K562 (cell line): ENCODE results near the gene ACAD8. TPM values are rescaled to one million over a fixed set of nuclear protein-coding genes. Genes with fewer than 3 reads are reported as not detected.
"Not testable (repeated sequence)": the region's sequence is repeated elsewhere in the genome, so short reads cannot be mapped to it uniquely, and the experiment has no call there.

ENCODE experiments used
- ATAC-seq: fragments of 200-7000 bp; cut with Tn5 transposase; 3 replicates; pipeline ENCODE4 v1.9.1; 2020; ENCODE audit warnings: moderate library complexity
- BruUV-seq: library from RNA; stranded (reverse); fragments of 400-500 nt; replicated peaks from 2 replicates; lab custom pipeline; 2021; lab: Mats Ljungman, UMichigan
- CTCF ChIA-PET: fragments of 300-600 bp; formaldehyde crosslinking; extraction: SDS; loops from one replicate; lab custom pipeline; 2021; ENCODE audit warnings: low intra/inter-chr PET ratio; lab: Yijun Ruan, JAX
- POLR2A ChIA-PET: fragments of 300-600, 350-650 bp; sonication (Branson Sonifier 250); formaldehyde crosslinking; extraction: SDS; loops from one replicate; lab custom pipeline; 2021; ENCODE audit warnings: antibody characterized with exemption, inconsistent platforms; lab: Yijun Ruan, JAX
- DNase-seq, 4 experiments: peaks; one replicate each; pipeline versions ENCODE4 v3.0.0 to v3.0.0-alpha.2; 2011 to 2018; ENCODE audit warnings: low spot score in 3 of 4, mixed read lengths in 3 of 4; ENCODE audit errors: extremely low read depth in 1 of 4
- FAIRE-seq: peaks from 2 replicates; lab custom pipeline; 2011; peaks lifted over from hg19 to GRCh38; lab: Jason Lieb, UNC
- H2AFZ ChIP-seq: 2 replicates; pipeline ENCODE4 v1.6.0; 2011; ENCODE audit warnings: low read depth, low read length, control low read depth, inconsistent platforms
- H3K27ac ChIP-seq: fragments of 200-600 bp; 3 replicates; pipeline ENCODE4 v1.8.0; 2011; ENCODE audit warnings: low read depth, mild to moderate bottlenecking, control low read depth, inconsistent platforms, low read length, moderate library complexity, mixed read lengths; ENCODE audit errors: extremely low read depth
- H3K27me3 ChIP-seq, 2 experiments: fragments of 300-600 bp in 1 of 2; 2 replicates in 1 of 2; 3 replicates in 1 of 2; pipeline versions ENCODE4 v1.6.0 to v1.8.0; 2011; ENCODE audit warnings: inconsistent platforms in 2 of 2, low read length in 2 of 2, mild to moderate bottlenecking in 1 of 2, mixed read lengths in 1 of 2, moderate library complexity in 1 of 2; ENCODE audit not compliant: control insufficient read depth in 2 of 2, insufficient read depth in 2 of 2
- H3K36me3 ChIP-seq: fragments of 300-600 bp; 3 replicates; pipeline ENCODE4 v1.8.0; 2011; ENCODE audit warnings: mild to moderate bottlenecking, low read length, inconsistent platforms; ENCODE audit not compliant: control insufficient read depth, insufficient read depth
- H3K4me1 ChIP-seq, 2 experiments: fragments of 200-600 bp in 1 of 2; replicated peaks in 1 of 2; 2 replicates in 1 of 2; 3 replicates in 1 of 2; pipeline versions ENCODE4 v1.5.1 to v1.8.0; 2011; ENCODE audit warnings: inconsistent platforms in 2 of 2, low read length in 2 of 2, mild to moderate bottlenecking in 1 of 2, mixed read lengths in 1 of 2, moderate library complexity in 1 of 2; ENCODE audit not compliant: control insufficient read depth in 2 of 2, insufficient read depth in 2 of 2
- H3K4me2 ChIP-seq: 2 replicates; pipeline ENCODE4 v1.6.1; 2011; ENCODE audit warnings: low read length, control low read depth, inconsistent platforms, mixed read lengths; ENCODE audit not compliant: insufficient read depth
- H3K4me3 ChIP-seq: fragments of 200-600 bp; sonication (generic), shearing (Covaris generic); 2 replicates; pipeline ENCODE4 v1.5.1; 2016; ENCODE audit warnings: control low read depth, inconsistent platforms
- H3K79me2 ChIP-seq: fragments of 200-600 bp; 3 replicates; pipeline ENCODE4 v1.8.0; 2011; ENCODE audit warnings: low read length, inconsistent platforms; ENCODE audit not compliant: control insufficient read depth, insufficient read depth
- H3K9ac ChIP-seq, 2 experiments: 2 replicates each; pipeline versions ENCODE4 v1.6.0 to v1.6.1; 2011; ENCODE audit warnings: low read depth in 2 of 2, low read length in 2 of 2, control low read depth in 1 of 2, inconsistent platforms in 1 of 2, mild to moderate bottlenecking in 1 of 2, mixed read lengths in 1 of 2; ENCODE audit not compliant: insufficient read depth in 1 of 2
- H3K9me1 ChIP-seq: one replicate; pipeline ENCODE4 v1.6.0; 2011; ENCODE audit warnings: inconsistent platforms, mild to moderate bottlenecking, low read length, moderate library complexity; ENCODE audit not compliant: control insufficient read depth, insufficient read depth
- H3K9me3 ChIP-seq: replicated peaks from 2 replicates; pipeline ENCODE4 v1.5.1; 2011; ENCODE audit warnings: low read depth, low read length, inconsistent platforms; ENCODE audit not compliant: control insufficient read depth, insufficient read depth
- H4K20me1 ChIP-seq: replicated peaks from 2 replicates; pipeline ENCODE4 v1.6.1; 2011; ENCODE audit warnings: low read length, inconsistent platforms, mixed read lengths; ENCODE audit not compliant: control insufficient read depth, insufficient read depth
- BCLAF1 ChIP-seq, 2 experiments: fragments of 450-650 bp in 1 of 2; IDR thresholded peaks; 2 replicates each; pipeline ENCODE4 v1.6.1; 2011 to 2017; ENCODE audit warnings: low read depth in 2 of 2, antibody characterized with exemption in 1 of 2, borderline replicate concordance in 1 of 2, low read length in 1 of 2, mild to moderate bottlenecking in 1 of 2, mixed read lengths in 1 of 2; ENCODE audit not compliant: control insufficient read depth in 1 of 2
- PML ChIP-seq: IDR thresholded peaks from 2 replicates; pipeline ENCODE4 v1.6.1; 2012; ENCODE audit warnings: low read length, inconsistent platforms
- POLR2A ChIP-seq: fragments of 450-650 bp; conservative IDR thresholded peaks from 2 replicates; pipeline ENCODE4 v1.6.1; 2016
- RBFOX2 ChIP-seq: fragments of 200-400 bp; formaldehyde crosslinking; IDR thresholded peaks from 2 replicates; pipeline ENCODE4 v1.6.1; 2017; ENCODE audit warnings: low read depth, mild to moderate bottlenecking, low read length, moderate library complexity
- SUPT5H ChIP-seq: fragments of 450-650 bp; IDR thresholded peaks from 2 replicates; pipeline ENCODE4 v1.6.1; 2016
- WGBS: fragments of 100-300 bp; shearing (Covaris generic); methylation state at CpG from one replicate; pipeline ENCODE4 v1.1.6; 2016; ENCODE audit warnings: low coverage, mixed read lengths; ENCODE audit not compliant: insufficient coverage; ENCODE audit errors: missing lambda C conversion rate; 5-methylcytosine and 5-hydroxymethylcytosine counted together
- in situ Hi-C: fragments of 300-500 bp; cut with MboI; formaldehyde crosslinking; loops from 4 replicates; pipeline ENCODE4 v1.15.0; 2018; ENCODE audit warnings: inconsistent platforms, mixed read lengths
- intact Hi-C: fragments of 100-400 bp; cut with micrococcal nuclease; formaldehyde crosslinking; loops from 2 replicates; pipeline ENCODE4 v1.14.2; 2022
- polyA plus RNA-seq, 8 experiments: library from polyadenylated mRNA; depleted of rRNA in 4 of 8; stranded (reverse) in 5 of 8; unstranded in 3 of 8; fragments of >200 nt; fragmentation: Nextera tagmentation in 2 of 8; fragmentation: Illumina TruSeq in 1 of 8; extraction: Ambion mirVana in 2 of 8; extraction: Trizol in 1 of 8; gene quantifications; 2 replicates each; pipeline versions ENCODE4 v1.2.1 to v1.2.3, GENCODE V29; 2011 to 2014; ENCODE audit warnings: inconsistent platforms in 1 of 8, missing spikeins in 1 of 8
- total RNA-seq, 7 experiments: library from RNA; depleted of rRNA in 6 of 7; stranded (reverse); fragments of >200 nt in 6 of 7; fragmentation: Illumina TruSeq in 2 of 7; extraction: Trizol in 2 of 7; gene quantifications; 2 replicates each; pipeline versions ENCODE4 v1.2.1 to v1.2.3, GENCODE V29; 2011 to 2021; ENCODE audit warnings: low replicate concordance in 1 of 7

ACAD8 gene
- total and polyA plus RNA-seq, 9 of the 15 experiments (the other 6 are each of a cell fraction or from before 2014, with no cell fraction given), result 6.5 to 34.1 (median 20.1) TPM

DNA sequence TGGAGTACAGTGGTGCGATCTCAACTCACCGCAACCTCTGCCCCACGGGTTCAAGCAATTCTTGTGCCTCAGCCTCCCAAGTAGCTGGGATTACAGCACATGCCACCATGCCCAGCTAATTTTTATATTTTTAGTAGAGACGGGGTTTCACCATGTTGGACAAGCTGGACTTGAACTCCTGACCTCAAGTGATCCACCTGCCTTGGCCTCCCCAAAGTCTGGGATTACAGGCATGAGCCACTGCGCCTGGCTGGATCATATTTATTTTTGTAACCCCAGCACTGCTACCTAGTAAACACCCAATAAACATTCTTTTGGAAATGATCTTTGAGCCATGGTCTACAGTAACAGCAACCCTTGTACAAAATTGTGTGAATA lies 1.8 kb downstream of the ACAD8 start:
- H3K9me1 ChIP-seq, H3K4me1 ChIP-seq, ATAC-seq, H3K4me2 ChIP-seq, H3K9ac ChIP-seq, DNase-seq, H3K27me3 ChIP-seq, H3K9me3 ChIP-seq, H2AFZ ChIP-seq, H3K27ac ChIP-seq, POLR2A ChIA-PET, CTCF ChIA-PET, H4K20me1 ChIP-seq, FAIRE-seq: not testable (repeated sequence)
- peaks cover 46% of the 10 kb centered on the region for H3K36me3 ChIP-seq
- WGBS, result 87% methylated on average over 5 of the region's 5 CpGs
- peaks cover 32% of the 10 kb centered on the region for H3K79me2 ChIP-seq
- TSS peak; percentile 55 for BruUV-seq
- TF ChIP-seq BCLAF1 (IDR thresholded peaks at IDR 0.05; ENCODE audit: borderline replicate concordance in 1 of 2, control insufficient read depth in 1 of 2, low read depth in 2 of 2, low read length in 1 of 2) (0 out of 4 replicates have a peak, but pooled peaks of 1 of the 2 experiments have one; percentile 30), RBFOX2 (peak; percentile 45; the same call in 1 of the 2 replicates), SUPT5H (peak; percentile 27; the same call in 1 of the 2 replicates), PML (0 out of 2 replicates have a peak, but pooled peaks have one; percentile 52), POLR2A (peak; percentile 67)
- TF ChIP-seq, all 486 proteins: peak for 5; not testable (repeated sequence) for 481
- in situ Hi-C loops, intact Hi-C loops, H3K4me3 ChIP-seq: not testable (repeated sequence)
